GM10248 (cell line): ENCODE data around the gene APEH.

ENCODE experiments used
- CTCF ChIA-PET: fragments of 300-600 bp; sonication (Branson Sonifier 250); formaldehyde crosslinking; extraction: SDS; loops from one replicate; lab custom pipeline; 2021; ENCODE audit warnings: antibody characterized with exemption; lab: Yijun Ruan, JAX
- POLR2A ChIA-PET: fragments of 350-650 bp; sonication (Branson Sonifier 250); formaldehyde crosslinking; extraction: SDS; loops from one replicate; lab custom pipeline; 2020; ENCODE audit warnings: antibody characterized with exemption; lab: Yijun Ruan, JAX
- DNase-seq: peaks from one replicate; pipeline ENCODE4 v3.0.0; 2012; ENCODE audit errors: extremely low spot score
- TF ChIP-seq, protein P1 (sequence below): IDR thresholded peaks from 2 replicates; pipeline ENCODE4 v1.5.1; 2012; ENCODE audit warnings: mild to moderate bottlenecking, low read depth; ENCODE audit errors: extremely low read depth, missing control alignments, control extremely low read depth

The APEH gene

DNA sequence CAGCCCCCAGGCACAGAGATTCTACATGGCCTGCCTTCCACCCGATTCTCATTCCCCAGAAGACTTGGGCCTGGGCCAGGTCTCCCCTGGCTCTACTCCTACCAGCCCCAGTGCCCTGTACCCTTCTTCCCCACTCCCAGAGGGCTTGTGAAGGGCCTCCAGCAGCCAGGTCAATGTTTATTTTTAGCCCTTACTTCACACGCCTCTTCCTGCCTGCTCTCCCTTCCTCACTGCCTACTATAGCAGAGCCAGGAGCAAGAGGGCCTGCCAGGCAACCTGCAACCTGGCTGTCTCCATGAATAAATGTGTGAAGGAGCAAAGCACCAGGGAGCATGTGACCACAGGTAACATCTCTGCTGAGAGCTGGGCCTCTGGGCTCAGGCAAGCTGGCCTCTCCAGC is 26.4 kb upstream of the APEH start:
- TF ChIP-seq, protein P1, sequence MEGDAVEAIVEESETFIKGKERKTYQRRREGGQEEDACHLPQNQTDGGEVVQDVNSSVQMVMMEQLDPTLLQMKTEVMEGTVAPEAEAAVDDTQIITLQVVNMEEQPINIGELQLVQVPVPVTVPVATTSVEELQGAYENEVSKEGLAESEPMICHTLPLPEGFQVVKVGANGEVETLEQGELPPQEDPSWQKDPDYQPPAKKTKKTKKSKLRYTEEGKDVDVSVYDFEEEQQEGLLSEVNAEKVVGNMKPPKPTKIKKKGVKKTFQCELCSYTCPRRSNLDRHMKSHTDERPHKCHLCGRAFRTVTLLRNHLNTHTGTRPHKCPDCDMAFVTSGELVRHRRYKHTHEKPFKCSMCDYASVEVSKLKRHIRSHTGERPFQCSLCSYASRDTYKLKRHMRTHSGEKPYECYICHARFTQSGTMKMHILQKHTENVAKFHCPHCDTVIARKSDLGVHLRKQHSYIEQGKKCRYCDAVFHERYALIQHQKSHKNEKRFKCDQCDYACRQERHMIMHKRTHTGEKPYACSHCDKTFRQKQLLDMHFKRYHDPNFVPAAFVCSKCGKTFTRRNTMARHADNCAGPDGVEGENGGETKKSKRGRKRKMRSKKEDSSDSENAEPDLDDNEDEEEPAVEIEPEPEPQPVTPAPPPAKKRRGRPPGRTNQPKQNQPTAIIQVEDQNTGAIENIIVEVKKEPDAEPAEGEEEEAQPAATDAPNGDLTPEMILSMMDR = no peak
- POLR2A ChIA-PET = no interaction called here
- DNase-seq = no peak
- CTCF ChIA-PET = interaction anchor here (0.9 kb wide), 1 partner anchor 108 kb away, joined by 3 read pairs; no protein-coding TSS in a partner anchor

DNA sequence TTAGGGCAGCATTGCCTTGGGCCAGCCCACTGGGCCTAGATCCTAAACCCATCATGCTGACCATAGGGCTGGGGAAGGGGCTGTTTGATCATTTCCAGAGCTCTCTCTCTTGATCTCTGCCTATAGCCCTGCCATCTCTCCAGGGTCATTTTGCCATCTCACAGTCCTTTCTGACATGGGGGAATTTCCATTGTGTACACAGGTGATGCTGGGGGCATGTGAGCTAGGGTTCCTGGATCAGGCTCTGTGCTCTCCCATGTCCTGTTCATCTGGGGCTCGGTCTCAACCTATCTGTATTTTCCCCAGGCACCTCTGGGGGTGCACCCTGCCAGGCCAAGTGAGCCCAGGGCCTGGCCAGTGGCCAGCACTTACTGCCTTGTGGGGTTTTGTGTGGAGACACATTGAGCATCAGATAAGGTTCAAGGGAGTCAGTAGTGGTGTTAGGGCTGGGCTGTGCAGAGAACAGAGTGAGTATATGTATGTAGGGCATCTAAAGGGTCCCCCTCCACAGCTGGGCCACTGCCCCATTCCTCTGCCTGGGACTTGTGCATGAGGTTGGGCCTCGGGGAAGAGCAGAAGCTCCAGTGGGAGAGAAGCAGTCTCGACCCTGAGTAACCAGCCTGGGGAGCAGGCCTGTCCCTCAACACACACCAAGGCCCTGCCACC is 25.7 kb upstream of the APEH start:
- ChIA-PET POLR2A (no interaction called here), CTCF (interaction anchor here (0.9 kb wide), 1 partner anchor 109 kb away, joined by 3 read pairs; no protein-coding TSS in a partner anchor)
- DNase-seq = no peak
- TF ChIP-seq, protein P1 = no peak

DNA sequence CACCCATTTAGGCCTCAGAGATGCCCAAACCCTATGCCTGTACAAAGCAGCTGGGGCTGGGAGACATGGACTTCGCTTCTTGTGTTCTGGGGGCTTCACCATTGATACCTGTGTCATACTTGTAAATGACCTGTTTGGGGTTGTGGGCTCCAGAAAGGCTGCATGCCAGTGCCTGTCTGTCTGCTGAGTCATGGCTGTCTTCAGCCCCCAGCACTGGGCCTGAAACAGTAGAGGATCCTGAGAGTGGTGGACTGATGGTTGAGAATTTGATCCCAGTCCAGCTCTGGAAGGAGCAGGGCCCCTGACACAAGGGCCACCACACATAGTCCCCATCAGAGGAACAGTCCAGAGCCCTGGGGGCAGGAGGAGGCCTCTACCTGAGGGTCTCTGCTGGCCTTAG is 24.6 kb upstream of the APEH start:
- ChIA-PET POLR2A (no interaction called here), CTCF (interaction anchor here (1.5 kb wide), 1 partner anchor 12 kb away, joined by 3 read pairs; no protein-coding TSS in a partner anchor)
- TF ChIP-seq, protein P1 = no peak
- no peak for DNase-seq

DNA sequence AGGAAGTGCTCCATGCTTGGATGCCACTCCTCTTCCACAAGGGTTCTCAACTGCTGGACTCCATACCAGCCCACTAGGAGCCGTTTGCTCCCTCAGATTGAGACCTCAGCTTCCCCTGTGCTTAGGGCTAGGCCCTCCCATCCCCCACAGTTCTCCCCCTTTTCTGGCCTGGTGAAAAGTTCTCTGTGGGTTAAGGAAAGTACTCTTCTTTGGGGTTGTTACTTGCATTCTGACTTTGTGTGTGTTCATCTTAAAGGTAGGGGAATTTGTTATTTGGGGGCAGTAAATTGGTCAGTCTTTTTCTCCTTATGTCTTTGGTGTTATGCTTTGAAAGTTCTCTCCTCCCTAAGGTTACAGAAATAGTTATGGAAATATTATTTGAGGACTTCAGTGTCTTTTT is 24.0 kb upstream of the APEH start:
- CTCF ChIA-PET = interaction anchor here (1.5 kb wide), 1 partner anchor 13 kb away, joined by 3 read pairs; no protein-coding TSS in a partner anchor
- TF ChIP-seq, protein P1 = no peak
- no peak for DNase-seq
- POLR2A ChIA-PET = no interaction called here

DNA sequence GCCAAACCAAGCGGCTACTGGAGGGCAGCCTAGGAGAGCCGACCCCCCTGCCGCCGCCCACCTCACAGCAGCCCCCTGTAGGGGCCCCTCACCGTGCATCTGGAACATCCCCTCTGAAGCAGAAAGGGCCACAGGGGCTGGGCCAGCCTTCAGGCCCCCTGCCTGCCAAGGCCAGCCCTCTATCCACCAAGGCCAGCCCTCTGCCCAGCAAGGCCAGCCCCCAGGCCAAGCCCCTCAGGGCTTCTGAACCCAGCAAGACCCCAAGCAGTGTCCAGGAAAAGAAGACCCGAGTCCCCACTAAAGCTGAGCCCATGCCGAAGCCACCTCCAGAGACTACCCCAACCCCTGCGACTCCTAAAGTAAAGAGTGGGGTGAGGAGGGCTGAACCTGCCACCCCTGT is 23.5 kb upstream of the APEH start:
- POLR2A ChIA-PET = no interaction called here
- no peak for DNase-seq
- CTCF ChIA-PET = interaction anchor here (1.5 kb wide), 1 partner anchor 13 kb away, joined by 3 read pairs; no protein-coding TSS in a partner anchor
- TF ChIP-seq, protein P1 = no peak

DNA sequence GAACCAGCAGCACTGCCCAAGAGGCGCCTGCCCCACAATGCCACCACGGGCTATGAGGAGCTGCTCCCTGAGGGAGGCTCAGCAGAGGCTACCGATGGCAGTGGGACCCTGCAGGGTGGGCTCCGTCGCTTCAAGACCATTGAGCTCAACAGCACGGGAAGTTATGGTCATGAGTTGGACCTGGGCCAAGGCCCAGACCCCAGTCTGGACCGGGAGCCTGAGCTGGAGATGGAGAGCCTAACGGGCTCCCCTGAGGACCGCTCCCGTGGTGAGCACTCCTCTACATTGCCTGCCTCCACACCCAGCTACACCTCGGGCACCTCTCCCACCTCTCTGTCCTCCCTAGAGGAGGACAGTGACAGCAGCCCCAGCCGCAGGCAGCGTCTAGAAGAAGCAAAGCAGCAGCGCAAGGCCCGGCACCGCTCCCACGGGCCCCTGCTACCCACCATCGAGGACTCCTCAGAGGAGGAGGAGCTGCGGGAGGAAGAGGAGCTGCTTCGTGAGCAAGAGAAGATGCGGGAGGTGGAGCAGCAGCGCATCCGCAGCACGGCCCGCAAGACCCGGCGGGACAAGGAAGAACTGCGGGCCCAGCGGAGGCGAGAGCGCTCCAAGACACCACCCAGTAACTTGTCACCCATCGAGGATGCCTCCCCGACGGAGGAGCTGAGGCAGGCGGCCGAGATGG is 21.8 kb upstream of the APEH start:
- POLR2A ChIA-PET = no interaction called here
- DNase-seq = no peak
- CTCF ChIA-PET = interaction anchor here (0.8 to 1.8 kb wide), 4 partner anchors 14 to 20 kb away, joined by 3 to 9 read pairs (median 4); no protein-coding TSS in a partner anchor
- TF ChIP-seq, protein P1 = no peak
